ENCODE measurements around the gene PDE3B. TPM values are rescaled to one million over a fixed set of nuclear protein-coding genes. Genes with fewer than 3 reads are reported as not detected.
A peak's percentile ranks its signal among the peaks of the same experiment; 100 is the strongest.

PDE3B gene
- total and polyA plus RNA-seq, 9 of the 15 experiments (the other 6 are each of a cell fraction or from before 2014, with no cell fraction given) = 2.3 to 22.5 (median 12.2) TPM

DNA sequence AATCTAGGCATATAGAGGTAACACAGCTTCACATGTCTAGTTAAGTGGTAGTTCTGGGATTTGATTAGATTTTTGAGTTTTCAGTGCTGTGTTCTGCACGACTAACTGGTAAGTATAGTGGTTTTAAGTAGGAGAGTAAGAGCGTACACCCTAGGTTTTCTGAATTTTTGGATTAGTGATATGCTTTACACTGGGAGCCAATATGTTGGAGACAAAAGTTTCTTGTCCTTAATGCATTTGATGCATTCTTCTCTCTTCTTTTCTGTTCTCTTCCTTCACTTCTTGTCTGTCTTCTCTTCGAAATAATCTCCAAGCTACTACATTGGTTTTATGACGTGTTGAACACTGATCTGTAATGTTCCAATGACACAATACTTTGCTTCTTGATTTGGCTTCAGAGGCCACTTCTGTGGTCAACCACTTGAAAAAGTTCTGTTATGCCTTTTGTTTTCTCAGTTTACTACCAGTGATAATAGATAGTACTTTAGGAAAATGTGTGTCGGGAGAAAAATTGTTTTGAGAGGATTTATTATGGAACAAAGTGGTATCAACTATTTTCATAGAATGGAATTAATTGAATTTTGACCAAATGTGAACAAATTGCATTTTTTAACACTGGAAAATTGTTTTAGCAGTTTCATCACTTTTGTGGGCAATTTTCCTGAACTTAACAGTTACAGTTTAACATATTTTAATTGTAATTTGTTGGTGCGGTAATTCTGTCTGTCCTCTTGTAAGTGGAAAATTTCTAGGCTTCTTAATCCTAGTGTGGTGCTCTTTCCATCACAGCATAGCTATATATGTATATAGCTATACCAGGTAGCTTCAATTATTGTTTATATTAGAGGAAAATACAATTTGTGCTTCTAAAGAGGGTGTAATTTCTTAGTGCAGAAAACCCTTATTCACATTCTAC, 2.6 kb downstream of the PDE3B start (continued):
- TF ChIP-seq, protein P1, sequence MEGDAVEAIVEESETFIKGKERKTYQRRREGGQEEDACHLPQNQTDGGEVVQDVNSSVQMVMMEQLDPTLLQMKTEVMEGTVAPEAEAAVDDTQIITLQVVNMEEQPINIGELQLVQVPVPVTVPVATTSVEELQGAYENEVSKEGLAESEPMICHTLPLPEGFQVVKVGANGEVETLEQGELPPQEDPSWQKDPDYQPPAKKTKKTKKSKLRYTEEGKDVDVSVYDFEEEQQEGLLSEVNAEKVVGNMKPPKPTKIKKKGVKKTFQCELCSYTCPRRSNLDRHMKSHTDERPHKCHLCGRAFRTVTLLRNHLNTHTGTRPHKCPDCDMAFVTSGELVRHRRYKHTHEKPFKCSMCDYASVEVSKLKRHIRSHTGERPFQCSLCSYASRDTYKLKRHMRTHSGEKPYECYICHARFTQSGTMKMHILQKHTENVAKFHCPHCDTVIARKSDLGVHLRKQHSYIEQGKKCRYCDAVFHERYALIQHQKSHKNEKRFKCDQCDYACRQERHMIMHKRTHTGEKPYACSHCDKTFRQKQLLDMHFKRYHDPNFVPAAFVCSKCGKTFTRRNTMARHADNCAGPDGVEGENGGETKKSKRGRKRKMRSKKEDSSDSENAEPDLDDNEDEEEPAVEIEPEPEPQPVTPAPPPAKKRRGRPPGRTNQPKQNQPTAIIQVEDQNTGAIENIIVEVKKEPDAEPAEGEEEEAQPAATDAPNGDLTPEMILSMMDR (IDR thresholded peaks at IDR 0.05 in 2 of 3, conservative IDR thresholded peaks at IDR 0.05 in 1 of 3; ENCODE audit: insufficient read depth in 2 of 3, low read depth in 1 of 3, low read length in 3 of 3) = no peak
- TF ChIP-seq, protein P2, sequence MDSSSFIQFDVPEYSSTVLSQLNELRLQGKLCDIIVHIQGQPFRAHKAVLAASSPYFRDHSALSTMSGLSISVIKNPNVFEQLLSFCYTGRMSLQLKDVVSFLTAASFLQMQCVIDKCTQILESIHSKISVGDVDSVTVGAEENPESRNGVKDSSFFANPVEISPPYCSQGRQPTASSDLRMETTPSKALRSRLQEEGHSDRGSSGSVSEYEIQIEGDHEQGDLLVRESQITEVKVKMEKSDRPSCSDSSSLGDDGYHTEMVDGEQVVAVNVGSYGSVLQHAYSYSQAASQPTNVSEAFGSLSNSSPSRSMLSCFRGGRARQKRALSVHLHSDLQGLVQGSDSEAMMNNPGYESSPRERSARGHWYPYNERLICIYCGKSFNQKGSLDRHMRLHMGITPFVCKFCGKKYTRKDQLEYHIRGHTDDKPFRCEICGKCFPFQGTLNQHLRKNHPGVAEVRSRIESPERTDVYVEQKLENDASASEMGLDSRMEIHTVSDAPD (CRISPR knock-in tag; IDR thresholded peaks at IDR 0.05) = no peak
- TF ChIP-seq, protein P3, sequence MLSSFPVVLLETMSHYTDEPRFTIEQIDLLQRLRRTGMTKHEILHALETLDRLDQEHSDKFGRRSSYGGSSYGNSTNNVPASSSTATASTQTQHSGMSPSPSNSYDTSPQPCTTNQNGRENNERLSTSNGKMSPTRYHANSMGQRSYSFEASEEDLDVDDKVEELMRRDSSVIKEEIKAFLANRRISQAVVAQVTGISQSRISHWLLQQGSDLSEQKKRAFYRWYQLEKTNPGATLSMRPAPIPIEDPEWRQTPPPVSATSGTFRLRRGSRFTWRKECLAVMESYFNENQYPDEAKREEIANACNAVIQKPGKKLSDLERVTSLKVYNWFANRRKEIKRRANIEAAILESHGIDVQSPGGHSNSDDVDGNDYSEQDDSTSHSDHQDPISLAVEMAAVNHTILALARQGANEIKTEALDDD (IDR thresholded peaks at IDR 0.05) = peak; percentile 83
- TF ChIP-seq ZNF586 (CRISPR knock-in tag; conservative IDR thresholded peaks at IDR 0.05) (no peak), NBN (IDR thresholded peaks at IDR 0.05; ENCODE audit: low read depth) (0 out of 2 replicates have a peak, but pooled peaks have one; percentile 38), FOXA1 (IDR thresholded peaks at IDR 0.05; ENCODE audit: borderline replicate concordance) (no peak), ZNF79 (CRISPR knock-in tag; IDR thresholded peaks at IDR 0.05; ENCODE audit: low read depth) (no peak), SPI1 (IDR thresholded peaks at IDR 0.05; ENCODE audit: borderline replicate concordance, low read depth, low read length) (no peak)
- TF ChIP-seq, protein P4, sequence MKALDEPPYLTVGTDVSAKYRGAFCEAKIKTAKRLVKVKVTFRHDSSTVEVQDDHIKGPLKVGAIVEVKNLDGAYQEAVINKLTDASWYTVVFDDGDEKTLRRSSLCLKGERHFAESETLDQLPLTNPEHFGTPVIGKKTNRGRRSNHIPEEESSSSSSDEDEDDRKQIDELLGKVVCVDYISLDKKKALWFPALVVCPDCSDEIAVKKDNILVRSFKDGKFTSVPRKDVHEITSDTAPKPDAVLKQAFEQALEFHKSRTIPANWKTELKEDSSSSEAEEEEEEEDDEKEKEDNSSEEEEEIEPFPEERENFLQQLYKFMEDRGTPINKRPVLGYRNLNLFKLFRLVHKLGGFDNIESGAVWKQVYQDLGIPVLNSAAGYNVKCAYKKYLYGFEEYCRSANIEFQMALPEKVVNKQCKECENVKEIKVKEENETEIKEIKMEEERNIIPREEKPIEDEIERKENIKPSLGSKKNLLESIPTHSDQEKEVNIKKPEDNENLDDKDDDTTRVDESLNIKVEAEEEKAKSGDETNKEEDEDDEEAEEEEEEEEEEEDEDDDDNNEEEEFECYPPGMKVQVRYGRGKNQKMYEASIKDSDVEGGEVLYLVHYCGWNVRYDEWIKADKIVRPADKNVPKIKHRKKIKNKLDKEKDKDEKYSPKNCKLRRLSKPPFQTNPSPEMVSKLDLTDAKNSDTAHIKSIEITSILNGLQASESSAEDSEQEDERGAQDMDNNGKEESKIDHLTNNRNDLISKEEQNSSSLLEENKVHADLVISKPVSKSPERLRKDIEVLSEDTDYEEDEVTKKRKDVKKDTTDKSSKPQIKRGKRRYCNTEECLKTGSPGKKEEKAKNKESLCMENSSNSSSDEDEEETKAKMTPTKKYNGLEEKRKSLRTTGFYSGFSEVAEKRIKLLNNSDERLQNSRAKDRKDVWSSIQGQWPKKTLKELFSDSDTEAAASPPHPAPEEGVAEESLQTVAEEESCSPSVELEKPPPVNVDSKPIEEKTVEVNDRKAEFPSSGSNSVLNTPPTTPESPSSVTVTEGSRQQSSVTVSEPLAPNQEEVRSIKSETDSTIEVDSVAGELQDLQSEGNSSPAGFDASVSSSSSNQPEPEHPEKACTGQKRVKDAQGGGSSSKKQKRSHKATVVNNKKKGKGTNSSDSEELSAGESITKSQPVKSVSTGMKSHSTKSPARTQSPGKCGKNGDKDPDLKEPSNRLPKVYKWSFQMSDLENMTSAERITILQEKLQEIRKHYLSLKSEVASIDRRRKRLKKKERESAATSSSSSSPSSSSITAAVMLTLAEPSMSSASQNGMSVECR (CRISPR knock-in tag; IDR thresholded peaks at IDR 0.05) = no peak
- TF ChIP-seq, protein P5, sequence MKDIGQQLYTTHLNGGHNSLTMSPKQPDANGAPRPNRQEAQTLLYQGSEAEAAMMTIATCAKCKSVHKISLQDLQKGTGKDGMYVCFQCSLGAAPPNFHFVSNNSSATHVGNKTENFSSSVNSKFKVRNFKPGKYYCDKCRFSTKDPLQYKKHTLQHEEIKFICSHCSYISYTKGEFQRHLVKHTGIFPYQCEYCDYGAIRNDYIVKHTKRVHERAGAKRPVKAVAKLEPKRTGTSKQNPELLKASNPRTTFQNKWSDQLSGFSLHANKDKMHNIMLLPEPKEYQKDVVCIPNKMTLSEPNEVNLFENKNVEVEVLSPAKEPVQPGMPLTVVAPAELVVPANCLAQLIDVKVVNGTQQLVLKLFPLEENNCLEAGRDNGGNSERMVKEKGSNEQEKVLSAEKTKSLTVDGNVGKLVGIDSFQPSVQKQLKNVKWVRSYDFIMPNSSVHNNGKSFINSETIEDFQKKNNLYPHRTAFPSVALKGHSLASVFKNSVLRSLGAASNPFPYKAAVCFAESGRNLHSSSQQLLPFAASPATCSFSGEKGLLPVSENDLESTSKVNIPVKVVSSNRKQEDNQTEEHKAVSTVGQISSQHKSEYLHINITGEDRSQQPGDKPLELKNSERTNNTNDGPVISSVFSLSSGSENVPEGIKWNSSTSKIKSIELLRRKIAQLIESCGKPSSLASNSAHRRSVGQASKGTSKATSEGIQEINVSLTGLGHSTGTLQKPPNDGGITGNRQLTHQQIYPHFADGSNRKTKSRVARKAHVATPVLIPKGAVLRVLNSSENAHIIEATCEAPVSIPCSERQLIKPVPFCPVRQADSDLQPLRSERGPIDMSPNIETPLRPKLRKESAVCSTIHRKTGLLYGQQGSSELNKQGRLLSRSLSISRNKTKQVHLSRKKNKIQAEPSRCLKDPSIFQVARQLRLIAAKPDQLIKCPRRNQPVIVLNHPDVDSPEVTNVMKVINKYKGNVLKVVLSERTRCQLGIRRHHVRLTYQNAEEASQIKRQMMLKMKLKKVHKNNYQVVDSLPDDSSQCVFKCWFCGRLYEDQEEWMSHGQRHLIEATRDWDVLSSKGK (CRISPR knock-in tag; IDR thresholded peaks at IDR 0.05) = no peak
- TF ChIP-seq, protein P6, sequence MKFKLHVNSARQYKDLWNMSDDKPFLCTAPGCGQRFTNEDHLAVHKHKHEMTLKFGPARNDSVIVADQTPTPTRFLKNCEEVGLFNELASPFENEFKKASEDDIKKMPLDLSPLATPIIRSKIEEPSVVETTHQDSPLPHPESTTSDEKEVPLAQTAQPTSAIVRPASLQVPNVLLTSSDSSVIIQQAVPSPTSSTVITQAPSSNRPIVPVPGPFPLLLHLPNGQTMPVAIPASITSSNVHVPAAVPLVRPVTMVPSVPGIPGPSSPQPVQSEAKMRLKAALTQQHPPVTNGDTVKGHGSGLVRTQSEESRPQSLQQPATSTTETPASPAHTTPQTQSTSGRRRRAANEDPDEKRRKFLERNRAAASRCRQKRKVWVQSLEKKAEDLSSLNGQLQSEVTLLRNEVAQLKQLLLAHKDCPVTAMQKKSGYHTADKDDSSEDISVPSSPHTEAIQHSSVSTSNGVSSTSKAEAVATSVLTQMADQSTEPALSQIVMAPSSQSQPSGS (CRISPR knock-in tag; IDR thresholded peaks at IDR 0.05) = no peak

All from K562 (cell line).